SKM-1 treated with dmso at 0.1 percent for 144 hours (cell line): ENCODE data around the gene AKAP6.
"Not testable (repeated sequence)": the region's sequence is repeated elsewhere in the genome, so short reads cannot be mapped to it uniquely, and the experiment has no call there.

ENCODE experiments used
- DNase-seq: peaks from one replicate; lab custom pipeline; 2025; ENCODE audit not compliant: unreplicated experiment; lab: John Stamatoyannopoulos, UW

The AKAP6 gene

GRCh38 chr14:32728526-32728925, 399.4 kb downstream of the AKAP6 start:
- no peak for DNase-seq

GRCh38 chr14:32728976-32729375, 399.9 kb downstream of the AKAP6 start:
- no peak for DNase-seq

DNA sequence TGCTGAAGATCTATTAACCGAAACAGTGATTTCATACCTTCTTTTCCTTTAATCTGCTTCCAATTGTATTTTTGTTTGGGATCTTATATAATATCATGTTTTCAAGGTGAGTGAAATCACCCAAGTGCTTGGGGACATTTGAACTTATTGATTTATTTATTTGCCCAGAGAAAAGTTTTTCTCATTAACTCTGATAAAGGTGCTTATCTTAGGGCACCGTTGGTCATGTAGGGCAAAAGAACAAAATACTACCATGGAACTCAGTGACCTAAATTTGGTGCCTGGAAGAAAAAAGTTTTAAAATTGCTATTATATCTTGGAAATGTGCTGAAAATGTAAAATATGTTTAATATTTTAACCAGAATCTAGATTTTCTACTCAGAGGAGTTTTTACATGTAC, 402.2 kb downstream of the AKAP6 start:
- no peak for DNase-seq

GRCh38 chr14:32733015-32733414, 403.9 kb downstream of the AKAP6 start:
- DNase-seq, result no peak

DNA sequence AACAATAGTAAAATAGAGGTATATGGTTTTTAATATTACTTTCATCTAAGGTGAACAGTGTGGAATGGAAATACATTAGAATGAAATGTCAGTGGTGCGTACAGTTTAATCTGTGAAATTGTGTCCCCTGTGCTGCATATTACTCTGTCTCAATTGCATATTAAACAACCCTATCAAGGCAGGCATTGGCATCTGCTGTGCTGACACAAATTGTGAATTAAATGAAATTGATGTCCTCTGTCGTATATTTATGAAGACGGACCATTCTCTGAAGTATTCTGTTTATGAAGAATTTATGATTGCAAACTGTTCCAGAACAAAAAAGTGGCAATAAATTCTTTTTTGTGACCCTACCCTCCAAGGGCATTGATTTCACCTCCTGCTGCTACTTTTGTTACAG, 405.2 kb downstream of the AKAP6 start:
- DNase-seq, result no peak

- no peak for DNase-seq
These were observed 408.5 kb downstream of the AKAP6 start for GRCh38 chr14:32737621-32738020.

DNA sequence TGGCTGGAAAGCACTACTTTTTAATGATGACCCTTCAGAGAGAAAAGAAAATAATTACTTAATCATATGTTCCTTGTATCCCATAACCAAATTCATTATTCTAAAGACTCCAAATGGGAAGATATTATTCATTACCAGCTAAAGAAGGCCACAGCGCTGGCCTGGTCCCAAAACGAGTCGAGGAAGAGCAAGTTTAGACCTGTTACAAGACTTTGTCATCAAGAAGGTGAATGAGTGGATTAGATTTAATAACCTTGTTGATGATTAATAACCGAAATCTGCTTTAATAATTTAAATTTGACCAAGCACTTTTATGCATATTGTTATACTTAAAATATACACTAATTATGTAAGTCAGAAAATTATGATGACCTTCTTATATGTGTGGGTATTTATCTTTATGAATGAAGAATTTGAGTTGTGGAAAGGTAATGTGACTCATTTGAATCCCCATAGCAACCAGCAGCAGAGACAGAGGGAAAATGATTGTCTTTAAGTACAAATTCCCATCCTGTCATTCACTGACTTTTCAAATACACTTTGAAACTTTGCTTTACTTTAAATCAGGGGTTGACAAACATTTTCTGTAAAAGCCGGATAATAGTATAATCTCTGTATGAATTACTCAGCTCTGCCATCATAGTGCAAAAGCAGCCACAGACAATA, 409.2 kb downstream of the AKAP6 start:
- no peak for DNase-seq

DNA sequence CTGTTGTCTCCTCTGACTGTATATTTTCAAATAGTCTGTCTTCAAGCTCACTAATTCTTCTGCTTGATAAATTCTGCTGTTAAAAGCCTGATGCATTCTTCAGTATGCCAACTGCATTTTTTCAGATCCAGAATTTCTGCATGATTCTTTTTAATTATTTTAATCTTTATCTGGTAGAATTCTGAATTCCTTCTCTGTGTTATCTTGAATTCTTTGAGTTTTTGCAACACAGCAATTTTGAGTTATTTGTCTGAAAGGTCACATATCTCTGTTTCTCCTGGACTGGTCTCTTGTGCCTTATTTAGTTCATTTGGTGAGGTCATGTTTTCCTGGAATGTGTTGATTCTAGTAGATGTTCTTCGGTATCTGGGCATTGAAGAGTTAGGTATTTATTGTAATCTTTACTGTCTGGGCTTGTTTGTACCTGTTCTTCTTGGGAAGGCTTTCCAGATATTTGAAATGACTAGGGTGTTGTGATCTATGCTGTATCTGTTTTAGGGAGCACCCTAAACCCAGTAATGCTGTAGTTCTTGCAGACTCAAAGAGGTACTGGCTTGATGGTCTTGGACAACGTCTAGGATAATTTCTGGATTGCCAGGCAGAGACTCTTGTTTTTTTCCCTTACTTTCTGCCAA, 415.8 kb downstream of the AKAP6 start:
- no peak for DNase-seq

DNA sequence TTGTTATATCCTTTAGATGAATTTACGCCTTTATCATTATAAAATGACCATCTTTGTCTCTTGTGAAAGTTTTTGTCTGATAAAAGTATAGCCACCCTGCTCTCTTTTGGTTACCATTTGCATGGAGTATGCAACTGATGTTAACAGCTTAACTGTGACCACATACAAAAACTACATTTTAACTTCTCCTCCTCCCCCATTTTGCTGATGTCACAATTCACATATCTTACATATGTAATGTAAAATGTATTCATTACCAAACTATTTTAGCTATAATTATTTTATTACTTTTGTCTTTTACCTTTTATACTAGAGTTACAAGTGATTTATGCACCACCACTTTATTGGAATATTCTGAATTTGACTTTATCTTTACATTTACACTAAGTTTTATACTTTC, 425.1 kb downstream of the AKAP6 start:
- DNase-seq, result no peak

GRCh38 chr14:32756173-32756572, 427.1 kb downstream of the AKAP6 start:
- DNase-seq, result no peak

DNA sequence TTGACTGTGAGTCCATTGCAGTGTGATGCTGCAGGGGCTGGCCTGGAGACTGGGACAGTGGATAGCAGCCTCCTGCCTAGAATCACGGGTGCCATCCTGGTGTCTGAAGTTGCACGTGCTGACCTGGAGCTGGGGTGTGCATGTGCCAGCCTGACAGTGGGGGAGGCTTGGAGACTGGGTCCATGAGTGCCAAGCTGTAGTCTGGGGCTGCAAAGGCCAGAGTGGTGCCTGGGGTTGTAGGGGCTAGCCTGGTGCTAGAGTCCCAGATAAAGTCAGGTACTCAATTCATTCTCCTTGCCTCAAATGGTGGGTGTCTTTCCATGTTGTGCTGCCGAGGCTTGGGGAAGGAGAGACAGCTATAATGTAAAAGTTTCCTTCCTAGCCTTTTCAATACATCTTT, 427.7 kb downstream of the AKAP6 start:
- DNase-seq, result no peak

DNA sequence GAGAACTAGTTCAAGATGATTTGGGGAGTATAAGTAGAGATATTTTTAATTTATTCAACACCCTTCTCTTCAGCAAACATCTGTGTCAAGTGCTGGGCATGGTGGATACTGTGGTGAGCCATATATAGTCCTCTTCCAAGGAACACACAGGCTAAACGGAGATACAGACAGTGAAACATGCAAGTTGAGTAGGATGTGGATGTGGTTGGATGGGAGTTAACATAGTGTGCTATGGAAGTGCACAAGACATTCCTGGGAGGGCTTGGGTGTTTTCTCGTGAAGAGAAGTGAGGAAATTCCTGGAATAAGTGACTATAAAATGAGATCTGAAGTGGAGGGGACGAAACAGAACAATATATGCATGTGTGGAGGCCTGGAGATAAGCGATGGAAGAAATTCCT, 428.5 kb downstream of the AKAP6 start:
- DNase-seq, result no peak

DNA sequence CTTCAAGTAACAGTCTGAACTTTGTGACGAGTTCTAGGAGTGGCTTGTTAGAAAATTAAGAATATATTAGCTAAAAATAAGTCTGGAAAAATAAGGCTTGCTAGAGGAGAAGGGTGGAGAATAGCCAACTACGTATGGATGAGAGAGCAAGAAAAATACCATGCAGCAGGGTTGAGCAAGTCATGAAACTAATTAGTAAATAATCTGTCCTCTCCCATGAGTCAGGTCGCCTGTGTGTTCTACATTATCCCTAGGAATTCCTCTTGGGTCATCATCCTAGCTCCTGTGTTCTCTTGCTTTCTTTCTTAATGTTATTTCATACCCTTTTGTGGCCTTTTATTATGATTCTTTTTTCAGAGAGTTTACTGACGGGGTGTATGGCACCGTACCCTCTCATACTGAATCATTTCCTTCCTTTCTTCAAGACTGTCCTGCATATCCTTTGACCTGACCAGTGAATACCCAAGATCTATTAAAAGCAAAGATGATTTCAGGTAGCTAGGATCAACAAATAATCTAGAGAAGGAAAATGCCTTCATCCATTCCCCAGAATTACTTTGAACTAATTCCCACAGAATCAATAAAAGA, 432.4 kb downstream of the AKAP6 start:
- DNase-seq, result no peak

- DNase-seq, result no peak
These were observed 433.8 kb downstream of the AKAP6 start for GRCh38 chr14:32762886-32763285.

DNA sequence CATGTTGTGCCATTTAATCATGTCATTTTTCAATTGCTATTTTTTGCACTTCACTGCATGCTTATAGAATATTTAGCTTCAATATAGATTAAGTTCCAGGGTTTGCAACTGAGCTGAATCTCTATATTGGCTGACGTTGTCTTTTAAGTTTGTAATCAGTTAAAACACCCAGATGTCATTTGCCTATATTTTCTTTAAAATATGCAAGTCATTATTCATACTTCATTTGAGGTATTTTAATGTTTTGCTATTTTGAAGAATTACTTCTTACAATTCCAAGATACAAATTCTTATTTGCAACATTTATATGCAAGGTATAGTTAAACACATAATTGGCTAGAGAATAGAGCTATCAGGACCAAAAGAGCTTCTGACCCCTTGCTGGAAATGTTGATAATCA, 434.6 kb downstream of the AKAP6 start:
- no peak for DNase-seq

GRCh38 chr14:32764131-32764530, 435.0 kb downstream of the AKAP6 start:
- no peak for DNase-seq

- DNase-seq, result no peak
These were observed 441.3 kb downstream of the AKAP6 start for GRCh38 chr14:32770422-32770821.

GRCh38 chr14:32774214-32774613, 445.1 kb downstream of the AKAP6 start:
- no peak for DNase-seq

DNA sequence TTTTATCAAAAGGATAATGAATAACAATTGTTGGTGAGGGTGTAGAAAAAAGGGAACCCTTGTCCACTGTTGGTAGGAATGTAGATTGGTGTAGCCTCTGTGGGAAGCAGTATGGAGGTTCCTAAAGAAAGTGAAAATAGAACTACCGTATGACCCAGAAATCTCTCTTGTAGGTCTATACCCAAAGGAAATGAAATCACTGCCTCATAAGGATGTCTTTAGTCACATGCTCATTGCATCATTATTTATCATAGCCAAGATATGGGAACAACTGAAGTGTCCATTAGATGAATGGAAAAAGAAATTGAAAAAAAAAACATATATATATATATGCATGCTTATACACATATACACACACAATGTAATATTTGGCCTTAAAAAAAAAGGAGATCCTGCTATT, 450.7 kb downstream of the AKAP6 start:
- no peak for DNase-seq

- DNase-seq, result no peak
These were observed 455.3 kb downstream of the AKAP6 start for GRCh38 chr14:32784405-32784804.

- no peak for DNase-seq
These were observed 456.5 kb downstream of the AKAP6 start for GRCh38 chr14:32785585-32785984.

- DNase-seq, result no peak
These were observed 457.8 kb downstream of the AKAP6 start for GRCh38 chr14:32786886-32787285.

- DNase-seq, result not testable (repeated sequence)
These were observed 463.9 kb downstream of the AKAP6 start for GRCh38 chr14:32793033-32793432.
